Measurements from ENCODE around the gene PAX2.

Gene PAX2

GRCh38 chr10:100723180-100723579 lies 22.2 kb upstream of the PAX2 start:
- peaks cover 92% of the 10 kb centered on the region for H3K27me3 Mint-ChIP-seq (ENCODE audit: low read depth)
- no peak for TF ChIP-seq CTCF (IDR thresholded peaks at IDR 0.05; ENCODE audit: unreplicated experiment in 3 of 3)
- H3K4me3 Mint-ChIP-seq = peak overlapping the region in 2 of 3 experiments; percentile 48 to 74
- H3K27ac Mint-ChIP-seq = no peak overlapping the region
- no peaks in the 10 kb centered on the region for H3K9me3 Mint-ChIP-seq
- no peaks in the 10 kb centered on the region for H3K36me3 Mint-ChIP-seq (ENCODE audit: low read depth)
- H3K4me1 Mint-ChIP-seq = peaks cover 13% of the 10 kb centered on the region

- no peak for TF ChIP-seq CTCF (IDR thresholded peaks at IDR 0.05; ENCODE audit: unreplicated experiment in 3 of 3)
- Mint-ChIP-seq H3K27me3 (ENCODE audit: low read depth) (peaks cover 92% of the 10 kb centered on the region), H3K9me3 (no peaks in the 10 kb centered on the region), H3K36me3 (ENCODE audit: low read depth) (no peaks in the 10 kb centered on the region), H3K4me3 (peak overlapping the region; percentile 15 to 74 (median 58)), H3K4me1 (peaks cover 19% of the 10 kb centered on the region), H3K27ac (no peak overlapping the region)
Measured at GRCh38 chr10:100723770-100724530, 21.4 kb upstream of the PAX2 start.

GRCh38 chr10:100724531-100725027 lies 20.8 kb upstream of the PAX2 start:
- no peak for TF ChIP-seq CTCF (IDR thresholded peaks at IDR 0.05; ENCODE audit: unreplicated experiment in 3 of 3)
- H3K4me1 Mint-ChIP-seq = peaks cover 19% of the 10 kb centered on the region
- H3K36me3 Mint-ChIP-seq (ENCODE audit: low read depth) = no peaks in the 10 kb centered on the region
- H3K4me3 Mint-ChIP-seq = no peak overlapping the region
- no peaks in the 10 kb centered on the region for H3K9me3 Mint-ChIP-seq
- H3K27ac Mint-ChIP-seq = no peak overlapping the region
- peaks cover 92% of the 10 kb centered on the region for H3K27me3 Mint-ChIP-seq (ENCODE audit: low read depth)

- peaks cover 92% of the 10 kb centered on the region for H3K27me3 Mint-ChIP-seq (ENCODE audit: low read depth)
- H3K9me3 Mint-ChIP-seq = no peaks in the 10 kb centered on the region
- TF ChIP-seq CTCF (IDR thresholded peaks at IDR 0.05; ENCODE audit: unreplicated experiment in 3 of 3) = no peak
- no peak overlapping the region for H3K27ac Mint-ChIP-seq
- peaks cover 21% of the 10 kb centered on the region for H3K4me1 Mint-ChIP-seq
- H3K4me3 Mint-ChIP-seq = peak overlapping the region; percentile 51 to 74 (median 57)
- no peaks in the 10 kb centered on the region for H3K36me3 Mint-ChIP-seq (ENCODE audit: low read depth)
Measured at GRCh38 chr10:100725071-100725471, 20.3 kb upstream of the PAX2 start.

- H3K36me3 Mint-ChIP-seq (ENCODE audit: low read depth) = no peaks in the 10 kb centered on the region
- H3K4me1 Mint-ChIP-seq = peaks cover 26% of the 10 kb centered on the region
- no peak overlapping the region for H3K27ac Mint-ChIP-seq
- no peak for TF ChIP-seq CTCF (IDR thresholded peaks at IDR 0.05; ENCODE audit: unreplicated experiment in 3 of 3)
- no peaks in the 10 kb centered on the region for H3K9me3 Mint-ChIP-seq
- peak overlapping the region in 2 of 3 experiments; percentile 24 to 33 for H3K4me3 Mint-ChIP-seq
- H3K27me3 Mint-ChIP-seq (ENCODE audit: low read depth) = peaks cover 93% of the 10 kb centered on the region
Measured at GRCh38 chr10:100725869-100726426, 19.4 kb upstream of the PAX2 start.

All from nephron (organoid).